Renal pelvis (tissue), 12 donors: ENCODE measurements around the gene OPCML. TPM values are rescaled to one million over a fixed set of nuclear protein-coding genes. Genes with fewer than 3 reads are reported as not detected.

ENCODE experiments used
- DNase-seq: peaks from one replicate; pipeline ENCODE4 v3.0.0-alpha.2; 2013
- long read RNA-seq, 16 experiments: transcript quantifications; one replicate each; lab custom pipeline, GENCODE V29; 2026
- polyA plus RNA-seq, 3 donors: library from polyadenylated mRNA; unstranded; fragments of 120-200 nt; gene quantifications; one replicate each; pipeline ENCODE4 v1.2.1, GENCODE V29; 2013; ENCODE audit not compliant: insufficient read length in 3 of 3

Gene OPCML
- polyA plus RNA-seq = 10 to 100 TPM in 2 of 3 donors, 1 to 10 TPM in 1; 9.9 to 14.8 (median 14.6) TPM
- long read RNA-seq, donor 1 = 0 reads
- long read RNA-seq, donor 2, partial matches to known transcripts = 5 of 5 reads
- long read RNA-seq, donor 2, other reads (novel, unspliced or antisense) = 0 of 5 reads
- long read RNA-seq, donor 3 = 0 reads
- long read RNA-seq, donor 4 = 0 reads
- long read RNA-seq, donor 5 = 0 reads
- long read RNA-seq, donor 6 = 0 reads
- long read RNA-seq, donor 7, partial matches to known transcripts = 5 of 5 reads
- long read RNA-seq, donor 7, other reads (novel, unspliced or antisense) = 0 of 5 reads
- long read RNA-seq, donor 8 = 0 reads
- long read RNA-seq, donor 9, partial matches to known transcripts = 7 of 7 reads
- long read RNA-seq, donor 9, other reads (novel, unspliced or antisense) = 0 of 7 reads
- long read RNA-seq, donor 10 = 0 reads
- long read RNA-seq, donor 11 = 0 reads
- long read RNA-seq, donor 12, partial matches to known transcripts = 5 of 5 reads
- long read RNA-seq, donor 12, other reads (novel, unspliced or antisense) = 0 of 5 reads
- long read RNA-seq, donor 13 = 0 reads
- long read RNA-seq, donor 14 = 0 reads
- long read RNA-seq, donor 15 = 0 reads
- long read RNA-seq, donor 16 = 0 reads

DNA sequence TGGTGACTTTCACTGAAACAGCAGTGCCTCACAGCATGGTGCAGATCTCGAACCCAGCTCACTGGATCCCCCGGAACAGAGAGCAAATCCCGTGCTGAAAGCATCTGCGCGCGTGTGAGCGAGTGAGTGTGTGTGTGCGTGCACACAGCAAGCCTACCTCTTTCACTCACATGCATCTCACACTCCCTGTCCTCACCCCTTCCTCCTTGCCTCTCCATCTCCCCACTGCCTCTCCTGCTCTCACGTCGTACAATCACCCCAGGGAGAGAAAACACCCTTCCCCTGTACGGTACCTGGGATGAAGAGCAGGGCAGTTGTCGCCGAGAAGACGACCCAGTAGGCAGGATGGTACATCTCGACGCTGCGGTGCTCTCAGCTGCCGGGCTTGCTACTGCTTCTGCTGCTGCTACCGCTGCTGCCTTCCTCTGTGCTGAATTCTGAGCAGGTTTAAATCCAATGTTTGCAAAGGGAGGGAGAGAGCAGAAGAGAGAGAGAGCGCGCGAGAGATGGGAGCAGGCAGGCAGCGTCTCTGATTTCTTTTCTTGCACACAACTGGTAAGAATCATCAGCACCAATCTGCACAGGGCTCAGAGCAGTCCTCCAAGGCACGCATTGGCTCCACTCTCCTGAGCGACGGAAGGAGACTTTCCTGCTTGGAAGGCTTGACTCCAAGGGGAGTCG, at the start of gene OPCML:
Gene OPCML, minus strand, starts transcription at position 531 of the 681 bp plus-strand sequence.
- DNase-seq = no peak

DNA sequence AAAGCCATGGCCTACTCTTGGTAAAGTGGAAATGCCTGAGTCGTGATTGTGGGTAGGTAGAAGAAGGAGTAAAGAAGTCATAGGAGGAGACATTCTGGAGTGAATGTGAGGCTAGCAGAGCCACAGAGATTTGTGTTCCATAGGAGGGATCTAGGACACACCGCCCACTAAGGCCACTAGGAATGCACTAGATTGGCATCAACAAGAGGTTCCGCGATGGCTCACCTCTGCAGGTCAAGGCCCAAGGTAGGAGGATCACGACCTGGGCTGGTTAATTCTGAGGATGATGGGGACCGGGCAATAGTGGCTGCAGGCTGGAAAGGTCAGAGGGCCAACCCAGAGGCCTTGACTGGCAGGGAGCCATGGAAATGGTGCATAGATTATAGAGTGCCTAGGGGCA, 48.8 kb upstream of the OPCML start:
- DNase-seq = no peak

DNA sequence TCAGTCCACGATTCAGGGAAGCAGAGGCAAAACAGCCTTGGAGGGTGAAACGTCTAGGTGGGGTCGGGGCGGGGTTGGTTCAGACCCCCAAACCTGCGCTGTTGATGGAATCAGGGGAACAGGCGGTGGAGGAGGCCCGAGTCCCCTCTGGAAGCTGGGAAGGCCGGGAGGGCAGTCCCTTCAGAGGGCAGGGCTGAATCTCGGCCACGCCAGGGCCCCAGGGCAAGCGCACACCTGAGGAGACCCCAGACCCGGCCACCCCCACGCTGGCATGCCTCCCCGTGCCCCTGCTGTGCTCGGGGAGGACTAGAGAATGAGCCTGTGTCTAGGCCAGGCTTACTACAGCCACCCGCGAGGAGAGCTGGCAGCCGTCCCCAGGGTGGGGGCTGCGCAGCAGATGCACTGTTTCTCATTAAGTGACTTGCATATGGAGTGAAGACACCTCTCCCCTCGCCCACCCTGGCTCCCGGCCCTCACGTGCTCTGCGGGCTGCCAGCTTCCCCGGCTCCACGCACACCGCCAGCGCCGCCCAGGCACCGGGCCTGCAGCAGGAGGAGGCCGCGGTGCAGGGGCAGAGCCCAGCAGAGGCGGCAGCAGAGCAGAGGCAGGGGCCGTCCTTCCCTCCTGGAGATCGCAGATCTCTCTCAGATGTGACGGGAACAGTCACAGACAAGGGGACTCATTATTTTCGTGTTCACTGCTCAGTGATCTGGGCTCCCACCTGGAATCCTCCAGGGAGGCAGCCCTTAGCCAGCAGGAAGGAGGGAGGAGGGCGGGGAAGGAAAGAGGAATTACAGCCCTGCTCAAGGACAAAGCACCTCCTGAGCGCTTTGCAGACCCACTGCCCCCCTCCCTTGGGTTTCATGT, 47.1 kb upstream of the OPCML start:
- peak; percentile 38 for DNase-seq

DNA sequence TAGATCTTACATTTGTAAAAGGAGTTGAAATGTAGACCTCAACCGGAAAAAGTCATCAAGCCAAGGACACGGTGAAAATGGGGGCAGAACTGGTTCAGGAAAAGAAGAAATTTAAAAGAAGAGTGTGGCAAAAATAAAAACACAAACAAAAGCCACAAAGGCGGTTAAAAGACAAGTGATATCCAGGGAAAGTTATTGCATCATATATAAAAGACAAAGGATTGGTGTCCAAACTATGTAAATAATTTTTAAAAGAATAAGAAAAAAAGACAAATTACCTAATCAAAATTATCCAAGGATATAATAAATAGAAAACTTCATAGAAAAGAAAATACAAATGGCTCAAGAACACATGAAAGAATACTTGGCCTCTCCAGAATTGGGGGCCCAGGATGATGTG, 45.1 kb upstream of the OPCML start:
- DNase-seq = no peak

DNA sequence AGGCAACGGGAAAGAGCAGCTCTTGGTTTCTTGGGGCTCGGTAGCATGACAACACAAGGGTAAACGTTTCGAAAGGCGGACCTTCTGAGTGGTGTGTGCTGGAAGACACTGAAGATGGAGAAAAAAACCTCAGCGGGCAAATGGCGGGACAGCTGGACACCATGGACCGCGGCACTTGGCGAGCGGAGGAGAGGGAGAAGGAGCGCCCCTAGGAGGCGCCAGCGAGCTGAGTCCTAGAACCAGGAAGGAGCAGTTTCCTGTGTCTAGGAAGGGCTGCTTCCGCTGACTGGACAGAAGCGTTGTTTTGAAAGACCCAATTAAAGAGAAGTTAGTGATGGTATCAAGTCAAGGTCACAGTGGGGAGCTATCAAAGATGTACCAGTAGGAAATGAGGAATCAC, 44.0 kb upstream of the OPCML start:
- DNase-seq = no peak

DNA sequence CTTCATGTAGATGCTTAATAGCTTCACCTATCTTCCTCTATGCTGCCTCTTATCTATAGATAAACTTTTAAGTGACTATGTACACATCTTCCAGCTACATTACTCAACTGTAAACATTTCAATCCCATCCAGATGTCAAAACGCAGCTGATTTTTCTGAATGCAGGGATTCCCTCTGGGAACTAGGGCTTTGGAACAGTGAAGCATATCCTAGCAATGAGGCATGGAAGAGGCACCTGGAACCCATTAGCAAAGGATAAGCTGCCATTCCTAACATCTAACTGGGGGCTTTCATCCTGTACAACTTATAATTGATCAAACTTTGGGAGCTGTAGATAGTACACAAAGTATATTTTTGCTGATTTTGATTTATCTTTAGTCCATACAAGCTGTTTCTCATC, 40.8 kb upstream of the OPCML start:
- DNase-seq = no peak

DNA sequence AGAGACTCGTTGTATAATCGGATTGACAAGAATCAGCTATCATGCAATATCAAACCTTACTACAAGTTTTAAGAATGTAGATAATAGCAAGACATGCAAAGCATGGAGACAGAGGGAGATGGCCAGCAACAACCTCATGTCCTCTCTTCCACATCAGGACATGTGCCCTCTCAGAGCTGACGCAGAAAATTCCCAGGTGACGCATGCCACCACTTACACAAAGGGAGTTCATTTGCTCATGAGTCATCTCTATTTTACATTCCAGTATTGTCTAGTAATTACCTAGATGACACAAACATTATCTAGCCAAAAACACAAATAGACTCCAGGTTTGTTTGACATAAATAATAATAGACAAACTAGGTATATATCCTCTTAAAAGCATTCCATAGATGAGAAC, 38.1 kb upstream of the OPCML start:
- no peak for DNase-seq

DNA sequence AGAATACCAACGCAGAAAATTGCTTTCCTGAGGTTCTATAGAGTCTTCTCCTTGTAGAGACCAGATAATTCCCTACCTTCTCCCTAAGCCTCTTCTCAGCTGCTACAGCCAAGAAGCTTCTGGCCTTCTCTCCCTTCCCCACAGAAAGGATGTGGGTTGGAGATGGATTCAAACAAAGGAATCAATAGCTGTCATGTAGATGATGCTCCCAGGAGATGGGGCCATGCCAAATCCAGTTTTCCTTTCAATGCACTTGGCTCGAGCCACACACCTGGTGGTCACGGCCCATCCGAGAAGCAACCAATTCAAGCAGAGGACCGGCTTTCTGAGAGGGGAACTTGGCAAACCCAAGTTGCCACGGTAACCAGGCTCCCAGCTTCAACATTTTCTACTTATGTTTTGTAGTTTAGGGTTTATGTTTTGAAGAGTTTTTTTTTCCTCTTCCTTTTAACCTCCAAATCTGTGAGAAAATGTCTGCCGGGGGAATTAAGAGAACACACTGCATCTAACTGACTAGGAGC, 31.3 kb upstream of the OPCML start:
- DNase-seq = no peak

DNA sequence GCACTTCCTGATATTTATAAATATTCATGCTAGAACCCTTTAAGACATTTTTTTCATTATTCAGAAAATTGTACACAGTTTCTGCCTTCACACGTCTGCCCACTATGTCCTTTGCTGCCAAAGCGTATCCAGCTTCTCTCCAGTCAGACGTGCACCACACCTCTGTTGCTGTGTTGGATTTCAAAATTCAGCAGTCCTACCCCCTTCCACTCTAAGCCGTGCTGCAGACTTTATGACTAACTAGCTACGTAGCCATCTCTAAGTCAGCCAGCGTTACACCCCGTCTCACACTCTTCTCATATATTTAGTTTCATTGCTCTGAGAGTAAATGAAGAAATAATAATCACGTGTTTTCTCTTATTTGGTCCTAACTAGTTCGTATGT, 28.2 kb upstream of the OPCML start:
- no peak for DNase-seq

DNA sequence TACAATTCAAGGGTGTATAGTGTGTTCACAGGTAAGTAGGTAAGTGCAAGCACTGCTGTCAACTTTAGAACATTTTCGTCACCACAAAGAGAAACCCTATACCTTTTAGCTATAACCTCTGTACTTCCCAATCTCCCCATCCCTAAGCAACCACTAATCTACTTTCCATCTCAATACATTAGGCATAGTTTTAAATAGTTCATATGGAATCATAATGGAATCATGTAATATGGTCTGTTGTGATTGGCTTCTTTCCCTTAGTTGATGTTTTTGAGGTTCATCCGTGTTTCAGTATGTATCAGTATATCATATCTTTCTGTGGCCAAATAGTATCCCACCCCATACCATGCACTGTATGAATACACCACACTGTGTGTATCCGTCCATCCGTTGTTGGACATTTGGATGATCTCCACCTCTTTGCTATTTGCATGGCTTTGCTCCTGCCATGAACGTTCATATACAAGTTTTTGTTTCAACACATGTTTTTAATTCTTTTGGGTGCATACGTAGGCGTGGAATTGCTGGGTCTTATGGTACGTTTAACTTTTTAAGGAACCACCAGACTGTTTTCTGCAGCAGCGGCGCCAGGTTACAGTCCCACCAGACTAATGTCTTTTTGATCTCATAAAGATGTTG, 27.7 kb upstream of the OPCML start:
- DNase-seq = no peak

DNA sequence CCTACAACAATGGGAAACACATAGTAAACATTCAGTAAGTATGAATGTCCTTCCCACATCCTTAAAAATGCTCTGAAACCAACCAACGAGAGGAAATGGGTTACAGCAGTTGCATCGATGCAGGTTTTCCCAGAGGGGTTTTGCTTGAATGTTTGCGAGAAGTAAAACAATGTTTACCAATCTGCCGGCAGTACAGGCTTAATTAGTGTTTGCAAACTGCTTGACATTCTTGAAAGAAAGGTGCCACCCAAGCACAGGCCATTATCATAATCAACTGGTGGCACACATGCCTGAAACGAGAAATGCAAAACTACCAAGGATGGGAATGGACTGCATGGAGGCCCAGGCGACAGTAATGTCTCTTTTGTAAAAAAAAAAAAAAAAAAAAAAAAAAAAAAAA, 27.1 kb upstream of the OPCML start:
- no peak for DNase-seq

DNA sequence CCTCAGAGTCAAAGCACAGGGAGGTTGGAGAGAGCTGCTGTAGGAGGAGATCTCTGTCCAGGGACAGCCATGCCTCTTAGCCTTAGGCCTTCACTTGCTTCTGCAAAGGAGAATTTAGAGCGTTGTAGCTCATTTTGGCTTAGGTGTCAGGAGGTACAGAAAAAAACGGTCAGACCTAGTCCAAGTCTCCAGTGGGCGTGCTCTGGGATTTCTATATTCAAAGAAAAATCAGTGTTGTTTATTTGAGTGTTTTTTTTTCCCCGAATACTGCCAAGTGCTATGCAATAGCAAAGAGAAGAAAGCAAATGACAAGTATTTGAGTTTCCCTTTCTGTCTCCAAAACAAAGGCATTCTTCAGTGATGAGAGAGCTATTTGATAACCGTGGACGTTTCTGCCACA, 22.7 kb upstream of the OPCML start:
- no peak for DNase-seq

DNA sequence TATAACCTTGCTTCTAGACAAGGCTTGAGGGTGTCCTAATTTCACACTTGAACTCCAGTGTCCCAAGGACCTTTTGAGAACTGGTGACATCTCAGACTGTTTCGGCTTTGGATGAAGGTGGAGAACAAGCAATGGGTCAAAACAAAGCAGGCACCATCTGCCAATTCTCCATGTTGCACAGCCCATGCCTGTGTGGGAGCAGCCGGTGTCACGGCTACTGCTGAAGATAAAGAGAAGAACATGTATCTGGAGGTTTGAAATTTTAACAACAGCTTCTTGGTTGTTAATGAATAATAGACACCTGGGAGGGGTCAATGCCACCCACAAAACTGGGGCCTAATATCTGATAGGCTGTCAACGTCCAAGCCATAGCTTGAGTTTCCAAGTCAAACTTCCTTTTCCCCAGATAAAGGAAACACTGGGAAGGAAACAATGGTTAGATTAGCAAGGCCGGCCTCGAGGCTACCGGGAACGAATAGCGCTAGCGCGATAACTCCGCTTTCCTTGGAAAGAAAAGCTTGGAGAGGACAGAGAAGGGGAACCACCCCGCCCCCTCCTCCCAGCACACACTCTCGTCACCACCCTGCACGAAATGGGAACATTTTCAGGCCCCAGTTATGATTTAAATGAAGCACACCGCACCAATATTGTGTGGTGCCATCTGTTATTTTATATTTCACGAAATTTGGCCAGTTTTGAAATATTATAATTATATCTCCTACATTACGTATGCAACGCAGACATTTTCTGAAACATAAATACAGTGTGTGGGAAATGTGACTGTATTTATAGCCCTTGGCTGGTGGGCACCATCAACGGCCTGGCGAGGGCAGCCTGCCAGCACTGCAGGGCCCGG, 21.8 kb upstream of the OPCML start:
- no peak for DNase-seq

DNA sequence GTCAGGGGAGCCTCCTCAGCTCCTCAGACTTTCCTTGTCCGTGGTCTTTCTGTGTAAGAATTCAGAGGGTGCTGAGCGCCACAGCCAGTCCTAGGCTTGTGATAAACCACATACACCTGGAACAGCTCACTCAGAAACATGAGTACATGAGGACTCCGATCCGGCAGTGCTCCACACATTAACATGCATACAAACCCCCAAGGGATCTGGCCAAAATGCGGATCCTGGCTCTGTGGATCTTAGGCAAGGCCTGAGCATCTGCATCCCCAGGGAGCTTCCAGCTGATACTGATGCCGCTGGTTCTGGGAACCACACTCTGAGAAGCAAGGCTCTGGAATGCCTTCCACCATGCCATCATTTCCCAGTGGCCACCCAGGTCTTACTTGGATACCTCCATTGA, 20.6 kb upstream of the OPCML start:
- DNase-seq = no peak

DNA sequence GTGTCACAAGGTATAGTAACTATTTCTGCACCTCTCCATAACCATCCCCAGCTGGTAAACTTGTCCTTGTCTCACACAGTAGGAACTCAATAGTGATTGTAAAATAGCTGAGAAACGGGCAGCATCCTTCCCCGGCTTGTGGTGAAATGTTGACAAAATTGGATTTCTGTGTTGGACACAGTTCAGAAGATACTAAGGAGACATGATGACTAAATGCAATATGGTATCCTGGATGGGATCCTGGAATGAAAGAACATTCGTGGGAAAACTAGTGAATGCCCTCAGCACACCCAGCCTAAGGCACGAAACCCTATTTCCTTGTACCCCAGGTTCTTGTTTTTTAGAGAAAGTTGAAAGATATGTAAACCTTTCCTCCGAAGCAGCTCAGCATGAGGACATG, 18.8 kb upstream of the OPCML start:
- DNase-seq = no peak

DNA sequence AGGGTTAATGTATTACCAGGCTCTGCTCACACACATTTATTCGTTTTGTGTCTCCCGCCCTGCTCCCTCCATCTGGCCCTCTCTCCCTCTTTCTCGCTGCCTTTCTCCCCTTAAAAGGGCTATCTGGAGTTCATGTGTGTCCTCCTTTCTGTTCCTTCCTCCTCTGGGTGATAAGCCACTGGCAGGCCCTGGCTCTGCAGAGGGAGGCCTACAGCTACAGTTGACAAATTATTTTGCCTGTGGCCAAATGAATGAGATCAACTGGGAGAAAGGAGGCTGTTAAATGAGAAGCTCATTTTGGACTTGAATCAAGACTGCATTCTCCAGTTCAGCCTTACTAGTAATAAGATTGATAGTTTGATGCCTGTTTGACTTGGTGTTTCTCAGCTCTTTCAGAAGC, 17.5 kb upstream of the OPCML start:
- no peak for DNase-seq

DNA sequence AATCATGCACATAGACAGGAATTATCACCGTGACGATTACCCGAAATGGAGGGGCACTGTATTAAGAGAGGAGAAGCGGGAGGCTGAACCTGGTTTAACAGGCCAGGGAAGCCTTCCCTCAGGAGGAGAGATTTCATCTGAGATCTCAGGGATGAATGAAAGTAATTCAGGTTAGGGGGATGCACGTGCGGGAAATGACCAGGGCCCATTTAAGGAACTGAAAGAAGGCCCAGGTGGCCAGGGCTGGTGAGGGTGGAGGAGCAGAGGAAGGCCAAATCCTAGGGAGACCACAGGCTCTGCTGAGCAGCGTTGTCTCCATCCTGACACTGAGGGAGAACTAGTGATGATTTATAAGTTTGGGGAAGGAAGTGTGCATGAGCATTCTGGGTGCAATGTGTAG, 16.3 kb upstream of the OPCML start:
- no peak for DNase-seq

DNA sequence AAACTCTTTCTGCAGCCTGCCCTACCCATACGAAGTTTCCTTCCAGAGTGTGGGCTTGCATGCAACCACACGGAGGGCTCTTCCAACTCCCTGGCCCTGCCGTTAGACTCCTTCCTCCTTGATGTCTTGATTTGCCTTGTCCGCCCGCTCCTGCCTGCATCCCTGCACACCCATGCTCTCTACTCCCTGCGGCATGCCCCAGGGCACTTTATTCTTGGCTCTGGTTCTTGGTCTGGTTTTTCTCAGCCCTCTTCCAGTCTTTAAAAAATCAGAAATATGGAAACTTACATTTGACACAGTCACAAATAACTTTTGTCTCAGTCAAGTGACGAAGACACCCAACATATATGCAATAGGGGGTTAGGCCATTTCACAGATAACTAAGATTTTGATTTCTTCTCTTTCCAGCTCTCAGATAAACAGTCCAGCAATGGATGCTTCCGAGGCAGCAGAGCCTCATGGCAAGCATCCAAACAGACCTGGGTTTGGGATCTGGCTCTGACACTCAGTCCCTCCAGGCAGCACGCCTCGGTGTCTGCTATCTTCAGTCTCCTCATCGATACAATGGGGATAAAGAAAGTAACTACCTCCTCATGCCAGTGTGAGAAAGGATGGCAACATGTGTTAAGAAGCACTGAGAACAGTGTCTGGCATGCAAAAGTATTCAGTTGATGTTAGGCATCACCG, 15.7 kb upstream of the OPCML start:
- no peak for DNase-seq

DNA sequence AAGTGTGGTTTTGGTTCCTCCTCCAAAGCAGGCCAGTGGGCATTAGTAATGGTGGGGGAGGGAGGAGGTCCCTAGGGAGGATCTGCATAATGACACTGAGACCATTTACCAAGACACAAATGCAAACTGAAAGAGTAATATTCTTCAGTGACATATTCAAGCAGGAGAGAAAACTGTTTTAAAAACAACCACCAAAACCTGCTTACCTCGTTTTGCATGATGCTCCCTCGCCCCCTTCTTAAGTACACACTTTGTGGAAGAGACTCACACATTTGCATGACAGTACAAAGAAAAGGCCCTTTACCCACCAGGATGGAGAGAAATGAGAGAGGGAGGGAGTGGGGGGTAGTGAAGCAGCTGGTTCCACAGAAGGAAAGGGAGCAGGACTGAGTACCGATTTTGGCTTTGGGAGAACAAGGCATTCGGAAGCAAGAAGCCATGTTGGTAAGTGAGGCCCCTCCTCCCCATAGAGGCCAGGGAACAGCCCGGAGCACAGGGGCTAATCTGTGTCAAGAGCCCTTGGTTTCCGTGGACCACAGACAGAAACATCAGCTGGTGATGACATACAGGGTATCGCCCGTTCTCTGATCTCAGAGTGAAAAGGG, 13.0 kb upstream of the OPCML start:
- DNase-seq = no peak
